HepG2 (cell line): ENCODE data around the gene GAGE12J. TPM values are rescaled to one million over a fixed set of nuclear protein-coding genes. Genes with fewer than 3 reads are reported as not detected.
"Not testable (repeated sequence)": the region's sequence is repeated elsewhere in the genome, so short reads cannot be mapped to it uniquely, and the experiment has no call there.

Experiments
- ATAC-seq: fragments of 200-7000 bp; cut with Tn5 transposase; 3 replicates; pipeline ENCODE4 v1.9.1; 2020; ENCODE audit warnings: mild to moderate bottlenecking, moderate library complexity
- BruUV-seq: library from RNA; stranded (reverse); fragments of 400-500 nt; replicated peaks from 2 replicates; lab custom pipeline; 2021; lab: Mats Ljungman, UMichigan
- CTCF ChIA-PET: fragments of 300-600 bp; formaldehyde crosslinking; extraction: SDS; loops from one replicate; lab custom pipeline; 2021; ENCODE audit warnings: low total read pairs, inconsistent platforms, low intra/inter-chr PET ratio; lab: Yijun Ruan, JAX
- POLR2A ChIA-PET: fragments of 350-600 bp; sonication (Branson Sonifier 250); formaldehyde crosslinking; loops from one replicate; lab custom pipeline; 2020; ENCODE audit warnings: antibody characterized with exemption, inconsistent platforms; lab: Yijun Ruan, JAX
- DNase-seq: peaks from one replicate; pipeline ENCODE4 v3.0.0-alpha.2; 2015; ENCODE audit warnings: low spot score
- FAIRE-seq: peaks from 3 replicates; lab custom pipeline; 2011; peaks lifted over from hg19 to GRCh38; lab: Jason Lieb, UNC
- H2AFZ ChIP-seq: one replicate; pipeline ENCODE4 v1.6.1; 2011; ENCODE audit warnings: low read length, inconsistent platforms
- H3K27ac ChIP-seq: fragments of 300-600 bp; 3 replicates; pipeline ENCODE4 v1.8.0; 2011; ENCODE audit warnings: mixed run types, mild to moderate bottlenecking, mixed read lengths, low read length, inconsistent platforms; ENCODE audit not compliant: insufficient read depth; ENCODE audit errors: extremely low read length
- H3K27me3 ChIP-seq, 2 experiments: fragments of 200-600 bp in 1 of 2; 2 replicates in 1 of 2; 3 replicates in 1 of 2; pipeline versions ENCODE4 v1.6.0 to v1.8.0; 2011; ENCODE audit warnings: low read length in 2 of 2, mild to moderate bottlenecking in 2 of 2, moderate library complexity in 2 of 2, inconsistent platforms in 1 of 2; ENCODE audit not compliant: insufficient read depth in 2 of 2, control insufficient read depth in 1 of 2
- H3K36me3 ChIP-seq, 2 experiments: fragments of 200-600 bp in 1 of 2; replicated peaks in 1 of 2; 2 replicates in 1 of 2; 3 replicates in 1 of 2; pipeline versions ENCODE4 v1.5.1 to v1.8.0; 2011; ENCODE audit warnings: low read length in 2 of 2, inconsistent platforms in 1 of 2; ENCODE audit not compliant: insufficient read depth in 2 of 2, control insufficient read depth in 1 of 2
- H3K4me1 ChIP-seq: 2 replicates; pipeline ENCODE4 v1.5.1; 2012; ENCODE audit warnings: low read length, inconsistent platforms; ENCODE audit not compliant: insufficient read depth
- H3K4me2 ChIP-seq: 2 replicates; pipeline ENCODE4 v1.6.0; 2011; ENCODE audit warnings: low read depth, low read length, inconsistent platforms
- H3K4me3 ChIP-seq, 3 experiments: fragments of 200-600 bp in 1 of 3; sonication (generic), shearing (Covaris generic) in 1 of 3; replicated peaks in 1 of 3; 2 replicates each; pipeline ENCODE4 v1.5.1; 2011 to 2016; ENCODE audit warnings: low read length in 3 of 3, inconsistent platforms in 2 of 3, low read depth in 2 of 3, mild to moderate bottlenecking in 2 of 3, control low read depth in 1 of 3, mixed read lengths in 1 of 3; ENCODE audit not compliant: insufficient read depth in 1 of 3
- H3K79me2 ChIP-seq: one replicate; pipeline ENCODE4 v1.6.1; 2011; ENCODE audit warnings: low read length, inconsistent platforms; ENCODE audit not compliant: insufficient read depth
- H3K9ac ChIP-seq: 2 replicates; pipeline ENCODE4 v1.6.0; 2011; ENCODE audit warnings: mild to moderate bottlenecking, low read depth, low read length, inconsistent platforms; ENCODE audit not compliant: insufficient read depth
- H3K9me3 ChIP-seq: 2 replicates; pipeline ENCODE4 v1.5.1; 2012; ENCODE audit warnings: mild to moderate bottlenecking, low read length
- H4K20me1 ChIP-seq: 2 replicates; pipeline ENCODE4 v1.6.0; 2011; ENCODE audit warnings: inconsistent platforms, mild to moderate bottlenecking, low read length, moderate library complexity; ENCODE audit not compliant: insufficient read depth
- WGBS: methylation state at CpG from one replicate; pipeline ENCODE4 v1.1.6; 2017; ENCODE audit warnings: low lambda C conversion rate; 5-methylcytosine and 5-hydroxymethylcytosine counted together
- in situ Hi-C: cut with HindIII; loops from 2 replicates; pipeline ENCODE4 v1.10.0; 2017; ENCODE audit warnings: low pct_unique_long_range_greater_than_20kb; ENCODE audit not compliant: extremely low pct_ligation_motif_present
- intact Hi-C: fragments of 100-400 bp; cut with micrococcal nuclease; formaldehyde crosslinking; loops from one replicate; pipeline ENCODE4 v1.10.0; 2022; ENCODE audit not compliant: unreplicated experiment
- polyA plus RNA-seq, 8 experiments: library from polyadenylated mRNA; depleted of rRNA in 3 of 8; stranded (reverse) in 7 of 8; unstranded in 1 of 8; fragments of >200 nt; fragmentation: Illumina TruSeq in 4 of 8; extraction: Trizol in 4 of 8; gene quantifications; 2 replicates each; pipeline versions ENCODE4 v1.2.1 to v1.2.3, GENCODE V29; 2011 to 2016; ENCODE audit warnings: low read depth in 4 of 8, missing spikeins in 1 of 8, mixed read lengths in 1 of 8; ENCODE audit not compliant: insufficient read depth in 1 of 8
- total RNA-seq, 5 experiments: library from RNA; depleted of rRNA; stranded (reverse); fragments of >200 nt; fragmentation: Illumina TruSeq; extraction: Trizol; gene quantifications; 2 replicates each; pipeline ENCODE4 v1.2.3, GENCODE V29; 2016; ENCODE audit warnings: low read depth in 1 of 5

GAGE12J gene
- total and polyA plus RNA-seq, 2 of the 13 experiments (the other 11 are each of a cell fraction or from before 2014, with no cell fraction given): not detected

GRCh38 chrX:49341449-49341848 is 19.6 kb downstream of the GAGE12J start:
- ATAC-seq, BruUV-seq, H3K27ac ChIP-seq, POLR2A ChIA-PET, H2AFZ ChIP-seq, H3K4me2 ChIP-seq, H3K9me3 ChIP-seq, H3K36me3 ChIP-seq, H3K4me3 ChIP-seq, CTCF ChIA-PET, DNase-seq, H3K9ac ChIP-seq, FAIRE-seq, H4K20me1 ChIP-seq, H3K4me1 ChIP-seq, H3K27me3 ChIP-seq, in situ Hi-C loops, H3K79me2 ChIP-seq, intact Hi-C loops: not testable (repeated sequence)
- WGBS: 60% methylated on average over 14 of the region's 24 CpGs

GRCh38 chrX:49344496-49345175 is 22.8 kb downstream of the GAGE12J start:
- H3K36me3 ChIP-seq, H3K4me2 ChIP-seq, H3K27me3 ChIP-seq, ATAC-seq, intact Hi-C loops, H3K27ac ChIP-seq, H2AFZ ChIP-seq, CTCF ChIA-PET, in situ Hi-C loops, H3K9me3 ChIP-seq, H3K9ac ChIP-seq, POLR2A ChIA-PET, H3K4me1 ChIP-seq, DNase-seq, H3K79me2 ChIP-seq, H3K4me3 ChIP-seq, H4K20me1 ChIP-seq, FAIRE-seq, BruUV-seq: not testable (repeated sequence)
- 36% methylated on average over 14 of the region's 15 CpGs for WGBS

GRCh38 chrX:49345402-49345801 is 23.6 kb downstream of the GAGE12J start:
- FAIRE-seq, BruUV-seq, H3K27ac ChIP-seq, intact Hi-C loops, H3K4me2 ChIP-seq, H3K27me3 ChIP-seq, CTCF ChIA-PET, H3K79me2 ChIP-seq, H3K4me3 ChIP-seq, H2AFZ ChIP-seq, POLR2A ChIA-PET, H4K20me1 ChIP-seq, in situ Hi-C loops, DNase-seq, H3K36me3 ChIP-seq, H3K9me3 ChIP-seq, H3K9ac ChIP-seq, H3K4me1 ChIP-seq, ATAC-seq: not testable (repeated sequence)
- WGBS: 40% methylated on average over 9 of the region's 10 CpGs

- H3K79me2 ChIP-seq, H3K4me3 ChIP-seq, H3K36me3 ChIP-seq, H3K9me3 ChIP-seq, POLR2A ChIA-PET, in situ Hi-C loops, H3K27ac ChIP-seq, H2AFZ ChIP-seq, H3K27me3 ChIP-seq, H4K20me1 ChIP-seq, H3K4me1 ChIP-seq, DNase-seq, H3K9ac ChIP-seq, FAIRE-seq, H3K4me2 ChIP-seq, CTCF ChIA-PET, ATAC-seq, intact Hi-C loops, BruUV-seq: not testable (repeated sequence)
- 41% methylated on average over 11 of the region's 11 CpGs for WGBS
These were observed 24.3 kb downstream of the GAGE12J start for GRCh38 chrX:49346150-49346549.
